ENCODE results near the gene CAPNS2.
"Not testable (repeated sequence)": the region's sequence is repeated elsewhere in the genome, so short reads cannot be mapped to it uniquely, and the experiment has no call there.

The CAPNS2 gene

GRCh38 chr16:55569025-55569424 is 2.5 kb downstream of the CAPNS2 start:
- no peak for DNase-seq

DNA sequence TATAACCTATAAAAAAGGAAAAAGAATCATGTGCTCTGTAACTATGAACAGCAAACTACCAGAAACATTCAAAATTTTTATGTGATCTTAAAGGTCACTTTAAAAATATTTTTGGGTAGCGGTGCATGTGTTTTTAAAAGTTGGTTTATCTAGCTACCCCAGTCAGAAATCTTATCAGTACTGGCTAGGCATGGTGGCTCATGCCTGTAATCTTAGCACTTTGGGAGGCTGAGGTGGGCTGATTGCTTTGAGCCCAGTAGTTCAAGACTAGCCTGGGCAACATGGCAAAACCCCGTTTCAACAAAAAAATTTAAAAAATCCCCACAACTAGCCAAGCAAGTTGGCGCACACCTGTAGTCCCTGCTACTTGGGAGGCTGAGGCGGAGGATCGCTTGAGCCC is 3.7 kb downstream of the CAPNS2 start:
- DNase-seq: no peak

- DNase-seq: no peak
These were observed 4.9 kb downstream of the CAPNS2 start for GRCh38 chr16:55571191-55571897.

GRCh38 chr16:55572439-55572838 is 6.0 kb downstream of the CAPNS2 start:
- DNase-seq: no peak

DNA sequence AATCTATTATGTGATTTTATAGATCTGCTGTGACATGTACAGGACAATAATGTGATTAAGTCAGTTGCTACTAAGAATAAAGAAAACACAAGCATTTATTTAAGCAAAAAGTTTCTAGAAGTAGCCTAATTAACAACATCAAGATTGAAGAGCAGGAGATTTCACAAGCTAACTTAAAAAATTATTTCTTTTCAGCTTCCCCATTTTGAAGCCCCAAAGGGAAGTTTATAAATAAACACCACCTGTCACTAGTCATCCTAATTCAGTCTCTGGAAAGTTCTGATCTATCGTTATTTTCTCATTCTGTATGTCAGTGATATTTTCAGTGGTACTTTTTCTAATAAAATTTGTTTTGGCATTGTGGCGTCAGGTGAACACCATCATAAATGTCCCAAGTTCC is 8.3 kb downstream of the CAPNS2 start:
- no peak for DNase-seq

GRCh38 chr16:55575496-55575895 is 9.0 kb downstream of the CAPNS2 start:
- no peak for DNase-seq

DNA sequence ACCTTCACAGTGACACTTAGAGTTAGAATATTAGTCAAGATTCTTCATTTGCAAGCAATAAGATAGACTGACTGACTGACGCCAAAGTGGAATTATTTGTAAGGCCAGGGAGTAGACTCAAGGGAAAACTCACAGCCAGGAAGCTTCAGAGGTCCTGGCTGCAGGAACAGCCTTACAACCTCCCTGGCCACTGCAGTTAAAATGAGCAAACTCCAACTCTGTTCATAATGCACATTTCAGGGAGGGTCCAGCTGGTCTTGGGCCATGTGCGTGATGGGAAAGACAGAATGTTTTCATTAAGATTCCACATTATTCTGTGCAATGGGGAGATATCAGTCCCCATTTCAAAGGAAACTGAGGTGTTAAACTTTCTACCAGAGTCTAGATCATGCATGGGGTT is 9.9 kb downstream of the CAPNS2 start:
- no peak for DNase-seq

- DNase-seq: no peak
These were observed 11.4 kb downstream of the CAPNS2 start for GRCh38 chr16:55577887-55578286.

DNA sequence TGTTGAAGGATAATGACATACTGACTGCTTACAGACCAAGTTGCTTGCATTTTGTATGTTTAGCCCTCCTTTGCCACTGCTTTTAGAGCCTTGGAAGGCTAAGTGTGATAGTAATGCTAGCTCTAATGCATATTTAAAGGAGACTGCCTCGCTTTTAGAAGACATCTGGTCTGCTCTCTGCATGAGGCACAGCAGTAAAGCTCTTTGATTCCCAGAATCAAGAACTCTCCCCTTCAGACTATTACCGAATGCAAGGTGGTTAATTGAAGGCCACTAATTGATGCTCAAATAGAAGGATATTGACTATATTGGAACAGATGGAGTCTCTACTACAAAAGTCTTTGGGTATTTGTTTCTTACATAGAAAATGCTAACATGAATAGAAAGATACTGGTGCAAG is 19.1 kb downstream of the CAPNS2 start:
- DNase-seq: no peak

DNA sequence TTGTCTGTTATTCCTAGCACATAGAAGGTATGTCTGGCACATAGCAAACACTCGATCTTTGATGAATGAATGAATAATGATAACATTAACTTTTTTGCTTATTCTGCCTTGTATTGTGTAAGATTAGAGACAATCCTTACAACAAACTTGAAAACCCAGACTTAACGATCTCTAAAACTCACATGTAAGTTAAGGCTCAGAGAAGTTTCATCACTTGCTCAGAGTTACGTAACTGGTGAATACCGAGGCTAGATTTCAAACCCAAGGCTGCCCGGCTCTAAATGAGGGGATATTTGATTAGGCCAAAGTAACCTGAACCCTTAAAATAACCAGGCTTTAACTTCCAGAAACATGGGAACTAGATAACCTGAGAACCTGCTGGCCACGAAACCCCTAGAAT is 22.3 kb downstream of the CAPNS2 start:
- no peak for DNase-seq

- no peak for DNase-seq
These were observed 25.8 kb downstream of the CAPNS2 start for GRCh38 chr16:55592306-55592705.

GRCh38 chr16:55597928-55598327 is 31.4 kb downstream of the CAPNS2 start:
- DNase-seq: no peak

GRCh38 chr16:55605754-55606336 is 39.4 kb downstream of the CAPNS2 start:
- DNase-seq: no peak

DNA sequence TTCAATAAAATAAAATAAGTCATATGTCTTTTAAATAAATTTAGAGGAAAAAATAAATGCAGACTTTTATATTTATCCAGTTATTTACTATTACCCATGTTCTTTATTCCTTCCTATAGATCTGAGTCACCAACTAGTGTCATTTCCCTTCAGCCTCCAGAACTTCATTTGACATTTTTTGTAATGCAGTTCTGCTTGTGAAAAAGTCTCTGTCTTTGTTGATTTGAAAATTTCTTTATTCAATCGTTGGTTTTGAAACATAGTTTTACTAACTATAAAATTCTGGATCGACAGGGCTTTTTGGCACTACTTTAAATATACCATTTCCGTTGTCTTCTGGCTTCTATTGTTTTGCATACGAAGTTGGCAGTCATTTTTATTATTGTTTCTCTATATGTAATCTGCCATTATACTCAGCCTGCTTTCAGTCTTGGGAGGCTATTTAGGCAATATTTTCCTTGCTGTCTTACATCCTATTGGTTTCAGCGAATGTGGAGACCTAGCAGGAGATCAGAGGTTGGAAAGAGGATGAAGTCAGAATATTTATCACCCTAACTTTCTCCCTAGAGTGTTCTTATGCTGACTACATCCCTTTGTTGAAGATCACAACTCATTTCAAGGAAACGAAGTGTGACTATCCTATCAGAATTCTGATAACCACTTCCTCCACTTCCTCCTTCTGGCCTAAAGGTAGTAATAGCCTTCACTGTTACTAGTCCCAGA is 47.3 kb downstream of the CAPNS2 start:
- no peak for DNase-seq

- DNase-seq: no peak
These were observed 48.6 kb downstream of the CAPNS2 start for GRCh38 chr16:55615071-55615470.

DNA sequence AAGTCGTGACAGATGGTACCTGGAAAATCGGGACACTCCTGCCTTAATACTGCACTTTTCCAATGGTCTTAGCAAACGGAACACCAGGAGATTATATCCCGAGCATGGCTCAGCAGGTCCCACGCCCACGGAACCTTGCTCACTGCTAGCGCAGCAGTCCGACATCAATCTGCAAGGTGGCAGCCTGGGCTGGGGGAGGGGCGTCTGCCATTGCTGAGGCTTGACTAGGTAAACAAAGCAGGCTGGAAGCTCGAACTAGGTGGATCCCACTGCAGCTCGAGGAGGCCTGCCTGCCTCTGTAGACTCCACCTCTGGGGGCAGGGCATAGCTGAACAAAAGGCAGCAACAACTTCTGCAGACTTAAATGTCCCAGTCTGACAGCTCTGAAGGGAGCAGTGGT is 49.2 kb downstream of the CAPNS2 start:
- DNase-seq: not testable (repeated sequence)

Measured in 8988T (cell line).